NCI-H2227 (cell line): ENCODE measurements around the gene LMX1B.
"Not testable (repeated sequence)": the region's sequence is repeated elsewhere in the genome, so short reads cannot be mapped to it uniquely, and the experiment has no call there.

Experiments used
- DNase-seq: peaks from one replicate; lab custom pipeline; 2025; ENCODE audit not compliant: unreplicated experiment; lab: John Stamatoyannopoulos, UW

The LMX1B gene

DNA sequence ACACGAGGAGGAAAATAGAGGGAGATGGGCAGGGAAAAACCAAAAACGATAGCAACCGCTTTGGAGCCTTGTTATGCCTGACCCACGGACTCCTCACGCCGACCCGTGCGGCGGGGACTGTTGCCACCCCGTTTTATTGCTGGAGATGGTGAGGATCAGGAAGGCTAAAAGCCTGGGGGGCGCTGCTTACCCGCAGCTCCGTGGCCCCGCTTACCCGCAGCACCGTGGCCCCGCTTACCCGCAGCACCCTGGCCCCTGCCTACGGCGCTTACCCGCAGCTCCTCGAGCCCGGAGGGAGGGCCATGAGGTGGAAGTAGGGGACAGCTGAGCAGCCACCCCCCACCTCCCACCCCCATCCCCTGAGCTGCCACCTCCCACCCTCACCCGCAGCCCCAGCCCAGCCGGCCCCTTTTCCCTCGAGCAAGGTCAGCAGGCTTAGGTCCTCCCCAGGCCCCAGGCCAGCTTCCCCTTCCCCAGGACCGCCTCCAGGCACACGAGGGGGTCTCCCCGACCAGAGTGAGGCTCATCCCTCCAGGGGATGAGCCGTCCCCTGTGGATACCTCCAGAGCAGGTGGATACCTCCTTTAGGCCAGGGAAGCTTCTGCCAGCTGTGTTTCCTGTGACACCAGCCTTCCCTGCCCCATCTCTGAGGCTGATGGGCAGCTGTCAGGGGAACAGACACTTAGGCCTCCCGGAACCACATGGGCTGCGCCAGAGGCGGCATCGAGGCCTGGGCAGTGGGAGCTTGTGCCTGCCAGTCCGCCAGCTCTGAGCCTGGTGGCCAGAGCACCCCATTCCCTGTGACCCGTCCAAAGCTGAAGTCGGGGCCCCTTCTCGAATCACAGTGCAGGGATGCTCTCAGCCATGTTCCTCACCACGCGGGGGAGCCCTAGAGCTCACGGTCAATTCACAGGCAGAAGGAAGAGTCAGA lies 92.3 kb downstream of the LMX1B start:
- DNase-seq = no peak

GRCh38 chr9:126706698-126707053 lies 92.9 kb downstream of the LMX1B start:
- DNase-seq = no peak

GRCh38 chr9:126707083-126707482 lies 93.4 kb downstream of the LMX1B start:
- DNase-seq = no peak

DNA sequence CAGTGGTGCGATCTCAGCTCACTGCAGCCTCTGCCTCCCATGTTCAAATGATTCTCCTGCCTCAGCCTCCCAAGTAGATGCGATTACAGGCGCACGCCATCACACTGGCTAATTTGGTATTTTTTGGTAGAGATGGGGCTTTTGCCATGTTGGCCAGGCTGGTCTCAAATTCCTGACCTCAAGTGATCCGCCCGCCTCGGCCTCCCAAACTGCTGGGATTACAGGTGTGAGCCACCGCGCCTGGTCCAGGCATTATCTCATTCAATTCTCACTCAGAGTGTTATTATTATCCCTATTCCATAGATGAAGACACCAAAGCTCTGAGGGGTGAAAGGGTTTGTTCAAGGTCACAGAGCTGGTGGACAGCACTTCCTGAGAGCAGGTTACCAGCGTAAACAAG lies 94.0 kb downstream of the LMX1B start:
- not testable (repeated sequence) for DNase-seq

- no peak for DNase-seq
Measured at GRCh38 chr9:126708178-126708577, 94.5 kb downstream of the LMX1B start.

- DNase-seq = no peak
Measured at GRCh38 chr9:126709241-126709640, 95.5 kb downstream of the LMX1B start.

DNA sequence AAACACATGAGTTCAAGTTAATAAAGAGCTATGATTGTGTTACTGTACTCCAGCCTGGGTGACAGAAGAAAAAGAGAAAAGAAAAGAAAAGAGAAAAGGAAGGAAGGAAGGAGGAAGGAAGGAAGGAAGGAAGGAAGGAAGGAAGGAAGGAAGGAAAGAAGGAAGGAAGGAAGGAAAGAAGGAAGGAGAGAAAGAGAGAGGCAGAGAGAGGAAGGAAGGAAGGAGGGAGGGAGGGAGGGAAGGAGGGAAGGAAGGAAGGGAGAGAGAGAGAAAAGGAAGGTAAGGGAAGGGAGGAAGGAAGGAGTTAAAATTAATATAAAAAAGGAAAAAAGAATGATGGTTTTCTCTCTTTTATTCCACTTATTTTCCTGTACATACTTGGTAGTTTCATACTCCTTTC lies 101.7 kb downstream of the LMX1B start:
- DNase-seq = no peak

DNA sequence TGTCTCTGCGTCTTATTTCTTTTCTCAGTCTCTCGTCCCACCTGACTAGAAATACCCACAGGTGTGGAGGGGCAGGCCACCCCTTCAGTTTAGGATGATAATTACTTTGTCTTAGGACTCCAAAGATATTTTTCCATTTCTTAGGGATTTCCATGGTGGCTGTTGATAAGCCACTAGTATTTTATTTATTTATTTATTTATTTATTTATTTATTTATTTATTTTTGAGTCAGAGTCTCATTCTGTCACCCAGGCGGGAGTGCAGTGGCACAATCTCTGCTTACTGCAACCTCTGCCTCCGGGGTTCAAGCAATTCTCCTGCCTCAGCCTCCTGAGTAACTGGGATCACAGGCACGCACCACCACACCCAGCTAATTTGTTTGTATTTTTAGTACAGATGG lies 103.7 kb downstream of the LMX1B start:
- not testable (repeated sequence) for DNase-seq

GRCh38 chr9:126719618-126720031 lies 105.9 kb downstream of the LMX1B start:
- peak; percentile 89 for DNase-seq

GRCh38 chr9:126720036-126720435 lies 106.3 kb downstream of the LMX1B start:
- no peak for DNase-seq

DNA sequence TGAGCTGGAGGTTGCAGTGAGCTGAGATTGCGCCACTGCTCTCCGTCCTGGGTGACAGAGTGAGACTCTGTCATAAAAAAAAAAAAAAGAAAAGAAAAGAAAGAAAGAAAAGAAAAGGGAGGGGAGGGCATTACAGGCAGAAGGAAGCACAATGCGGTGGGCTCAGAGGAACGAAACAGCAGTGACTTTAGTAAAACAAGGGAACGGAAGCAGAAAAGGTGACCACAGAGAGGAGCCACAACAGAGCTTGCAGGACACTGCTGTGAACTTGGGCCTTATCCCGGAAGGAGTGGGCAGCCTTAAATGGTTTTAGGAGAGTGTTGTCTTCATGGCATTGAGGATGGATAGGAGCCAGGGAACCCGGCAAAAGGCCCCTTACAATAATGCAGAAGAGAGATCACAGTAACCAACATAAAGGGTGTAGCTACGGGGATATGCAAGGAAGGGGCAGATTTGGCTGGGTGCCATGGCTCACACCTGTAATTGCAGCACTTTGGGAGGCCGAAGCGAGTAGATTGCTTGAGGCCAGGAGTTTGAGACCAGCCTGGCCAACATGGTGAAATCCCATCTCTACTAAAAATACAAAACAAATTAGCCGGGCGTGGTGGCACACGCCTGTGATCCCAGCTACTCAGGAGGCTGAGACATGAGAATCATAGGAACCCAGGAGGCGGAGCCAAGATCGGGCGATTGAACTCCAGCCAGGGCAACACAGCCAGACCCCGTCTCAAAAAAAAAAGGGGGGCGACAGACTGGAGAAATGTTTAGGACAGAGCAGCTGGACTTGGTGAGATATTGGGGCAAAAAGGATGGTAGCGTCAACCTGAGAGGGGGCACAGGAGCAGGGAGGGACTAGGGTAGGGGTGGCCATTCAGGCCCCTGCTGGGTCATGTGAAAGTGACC lies 107.2 kb downstream of the LMX1B start:
- DNase-seq = no peak

- no peak for DNase-seq
Measured at GRCh38 chr9:126721564-126721981, 107.8 kb downstream of the LMX1B start.

GRCh38 chr9:126722252-126722921 lies 108.7 kb downstream of the LMX1B start:
- DNase-seq = peak; percentile 80

DNA sequence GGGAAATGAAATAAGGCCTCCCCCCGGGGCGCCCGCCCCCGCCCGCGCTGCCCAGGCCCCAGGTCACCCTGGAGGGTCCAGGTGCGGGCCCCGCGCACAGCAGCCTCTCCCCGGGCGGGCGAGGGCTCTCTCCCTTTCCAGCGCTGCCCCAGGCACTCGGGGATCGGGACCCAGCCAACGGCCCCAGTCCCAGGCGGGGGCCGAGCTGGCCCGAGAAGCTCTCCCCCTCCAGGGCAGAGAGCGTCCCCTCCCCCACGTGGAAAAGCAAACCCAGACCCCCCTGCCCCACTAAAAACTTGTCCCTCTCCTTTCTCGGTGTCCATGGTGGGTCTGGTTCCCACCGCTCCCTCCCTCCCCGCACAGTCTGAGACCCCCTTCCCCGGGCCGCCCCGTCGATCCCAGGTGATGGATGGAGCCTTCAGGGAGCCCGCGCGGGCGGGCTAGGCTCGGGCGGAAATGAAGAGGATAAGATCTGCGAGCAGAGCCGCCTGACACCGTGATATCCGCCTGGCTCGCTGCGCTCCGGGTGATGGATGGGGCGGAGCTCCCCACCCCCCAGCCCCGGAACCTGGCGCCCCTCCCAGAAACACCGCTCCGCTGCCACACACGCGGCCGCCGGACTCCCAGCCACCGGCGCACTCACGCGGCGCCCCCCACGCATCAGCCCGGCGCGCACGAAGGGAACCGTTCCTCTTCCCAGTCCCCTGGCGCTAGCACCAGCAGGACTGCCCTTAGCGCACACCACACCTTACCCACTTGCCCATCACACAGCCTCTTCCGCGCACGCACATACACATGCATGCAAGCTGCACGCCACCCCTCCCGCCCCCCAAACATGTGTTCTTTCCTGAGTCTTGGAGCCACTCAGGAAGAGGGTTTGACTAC lies 109.4 kb downstream of the LMX1B start:
- DNase-seq = peak; percentile 65

- peak; percentile 81 for DNase-seq
Measured at GRCh38 chr9:126723807-126724172, 110.1 kb downstream of the LMX1B start.

DNA sequence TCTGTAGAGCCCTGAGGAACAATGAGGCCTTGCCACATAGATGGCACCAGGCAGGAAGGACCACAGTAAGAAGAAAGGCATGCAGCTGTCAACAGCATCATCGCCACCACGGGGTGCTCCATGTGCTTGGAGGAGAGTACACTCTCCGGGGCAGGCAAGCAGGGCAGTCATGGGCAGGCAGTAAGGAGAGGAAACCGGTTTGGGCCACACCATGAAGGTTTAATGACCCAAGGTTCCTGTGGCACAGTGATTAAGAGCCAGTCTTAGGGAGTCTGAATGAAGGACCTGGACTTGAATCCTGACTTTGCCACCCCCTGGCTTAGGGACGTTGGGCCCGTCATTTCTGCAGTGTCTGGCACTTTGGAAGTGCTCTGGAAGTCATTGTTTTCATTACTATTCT lies 110.5 kb downstream of the LMX1B start:
- DNase-seq = no peak

GRCh38 chr9:126725485-126725884 lies 111.8 kb downstream of the LMX1B start:
- DNase-seq = not testable (repeated sequence)

GRCh38 chr9:126728210-126728609 lies 114.5 kb downstream of the LMX1B start:
- DNase-seq = not testable (repeated sequence)

- DNase-seq = not testable (repeated sequence)
Measured at GRCh38 chr9:126730592-126730991, 116.9 kb downstream of the LMX1B start.

GRCh38 chr9:126733005-126733404 lies 119.3 kb downstream of the LMX1B start:
- DNase-seq = no peak
